Activated naive CD4-positive, alpha-beta T cell treated with anti-CD3 and anti-CD28 coated beads, Interleukin-2, amount 50 U/mL, for 16 hours (primary cell): ENCODE measurements around the gene STEAP1B.
"Not testable (repeated sequence)": the region's sequence is repeated elsewhere in the genome, so short reads cannot be mapped to it uniquely, and the experiment has no call there.

Experiments
- DNase-seq: peaks from one replicate; pipeline ENCODE4 v3.0.0-alpha.2; 2020

Gene STEAP1B

DNA sequence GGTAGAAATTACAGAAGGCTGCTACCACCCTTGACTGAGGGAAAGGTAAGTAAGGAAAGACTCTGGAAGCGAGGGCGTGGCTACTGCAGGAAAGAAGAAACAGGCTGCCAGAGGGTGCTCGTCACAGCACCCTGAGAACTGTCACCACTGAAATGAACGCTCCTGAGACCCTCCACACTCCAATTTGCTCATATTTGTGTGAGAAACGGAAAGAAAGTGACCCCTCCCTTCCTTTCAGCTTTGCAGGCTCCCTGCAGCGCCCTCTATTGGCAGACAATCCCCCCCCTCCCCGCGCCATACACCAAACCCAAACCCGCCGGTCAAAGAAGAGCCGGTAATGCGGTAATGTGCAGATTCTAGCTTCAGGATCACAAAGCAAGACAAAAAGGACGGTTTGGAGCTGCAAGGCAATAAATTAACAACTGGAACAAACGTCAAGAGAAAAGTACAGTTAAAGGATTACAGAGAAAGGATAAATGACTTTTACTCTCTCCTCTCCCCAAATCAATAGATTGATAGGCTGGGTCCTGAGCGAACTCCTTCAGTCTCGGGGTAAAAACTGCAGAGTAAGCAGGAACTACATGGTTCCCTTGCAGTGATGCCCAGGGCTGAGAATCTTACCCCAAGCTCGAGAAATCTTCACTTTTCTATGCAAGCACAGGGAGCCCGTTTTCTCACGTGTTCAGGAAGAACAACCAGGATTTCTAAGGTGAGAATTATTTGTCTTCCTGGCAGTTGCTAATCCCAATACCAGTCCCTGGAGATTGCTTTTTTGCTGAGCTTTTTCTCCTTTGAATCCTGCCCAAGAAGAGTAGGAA lies 47.6 kb downstream of the STEAP1B start:
- no peak for DNase-seq

DNA sequence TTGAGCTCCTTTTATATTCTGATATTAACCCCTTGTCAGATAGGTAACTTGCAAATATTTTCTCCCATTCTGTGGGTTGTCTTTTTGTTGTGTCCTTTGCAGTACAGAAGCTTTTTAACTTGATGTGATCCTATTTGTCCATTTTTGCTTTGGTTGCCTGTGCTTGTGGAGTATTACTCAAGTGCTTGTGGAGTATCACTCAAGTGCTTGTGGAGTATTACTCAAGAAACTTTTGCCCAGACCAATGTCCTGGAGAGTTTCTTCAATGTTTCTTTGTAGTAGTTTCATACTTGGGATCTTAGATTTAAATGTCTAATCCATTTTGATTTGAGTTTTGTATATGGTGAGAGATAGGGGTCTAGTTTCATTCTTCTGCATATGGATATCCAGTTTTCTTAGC lies 50.0 kb downstream of the STEAP1B start:
- not testable (repeated sequence) for DNase-seq

DNA sequence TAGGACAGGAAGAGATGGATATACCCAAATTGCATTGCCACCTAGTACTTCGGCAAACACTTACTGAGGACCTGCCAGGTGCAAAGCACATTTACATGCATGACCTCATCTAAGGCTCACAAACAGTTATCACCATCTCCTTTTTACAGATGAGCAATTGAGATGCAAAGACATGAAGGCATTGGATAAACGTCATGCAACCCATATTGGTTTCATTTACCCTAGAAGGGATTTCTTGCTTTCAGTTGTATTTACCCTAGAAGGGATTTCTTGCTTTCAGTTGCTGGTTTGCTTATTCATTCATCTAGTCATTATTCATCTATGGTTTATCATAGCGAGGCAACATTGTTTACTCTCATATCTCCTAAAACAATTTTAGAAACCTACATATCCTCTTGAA lies 52.2 kb downstream of the STEAP1B start:
- no peak for DNase-seq

- no peak for DNase-seq
Observed at GRCh38 chr7:22447008-22447407, 53.0 kb downstream of the STEAP1B start.

GRCh38 chr7:22445853-22446252 lies 54.1 kb downstream of the STEAP1B start:
- no peak for DNase-seq

- no peak for DNase-seq
Observed at GRCh38 chr7:22445140-22445743, 54.7 kb downstream of the STEAP1B start.

DNA sequence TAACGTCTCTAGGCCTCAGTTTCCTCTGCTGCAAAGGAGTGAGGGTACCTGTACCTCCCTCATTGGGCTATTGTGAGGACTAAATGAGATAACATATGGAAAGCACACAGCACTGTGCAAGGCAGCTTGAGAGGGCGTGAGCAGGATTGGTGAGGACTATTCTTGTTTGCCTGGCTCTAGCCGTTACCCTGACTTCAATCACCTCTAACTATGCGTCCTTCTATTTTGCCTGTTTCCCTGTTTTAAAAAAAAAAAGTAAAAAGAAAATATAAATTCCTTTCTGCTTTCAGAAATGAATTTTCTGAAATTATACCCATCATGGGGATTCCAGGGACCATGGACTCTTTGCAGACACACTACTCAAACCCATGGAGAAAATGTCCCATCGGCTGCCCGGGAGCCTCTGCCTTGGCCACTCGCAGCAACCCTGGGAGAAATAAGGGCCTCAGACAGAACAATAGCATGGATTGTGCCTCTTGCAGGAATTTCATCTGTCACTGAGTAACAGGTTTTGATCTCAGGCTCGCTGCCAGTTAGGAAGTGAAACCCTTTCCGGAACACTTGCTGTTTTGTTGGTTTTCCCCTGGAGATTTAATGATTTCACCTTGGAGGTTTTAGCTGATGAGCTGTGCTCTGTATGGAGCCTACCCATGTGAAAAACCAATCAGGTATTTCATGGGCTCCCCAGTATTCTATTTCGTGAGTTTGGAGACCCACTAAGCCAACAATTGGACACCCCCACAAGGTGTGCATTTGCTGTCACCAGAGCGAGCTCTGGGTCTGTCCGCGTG lies 55.6 kb downstream of the STEAP1B start:
- DNase-seq, result no peak

GRCh38 chr7:22443370-22444180 lies 56.4 kb downstream of the STEAP1B start:
- DNase-seq, result no peak

DNA sequence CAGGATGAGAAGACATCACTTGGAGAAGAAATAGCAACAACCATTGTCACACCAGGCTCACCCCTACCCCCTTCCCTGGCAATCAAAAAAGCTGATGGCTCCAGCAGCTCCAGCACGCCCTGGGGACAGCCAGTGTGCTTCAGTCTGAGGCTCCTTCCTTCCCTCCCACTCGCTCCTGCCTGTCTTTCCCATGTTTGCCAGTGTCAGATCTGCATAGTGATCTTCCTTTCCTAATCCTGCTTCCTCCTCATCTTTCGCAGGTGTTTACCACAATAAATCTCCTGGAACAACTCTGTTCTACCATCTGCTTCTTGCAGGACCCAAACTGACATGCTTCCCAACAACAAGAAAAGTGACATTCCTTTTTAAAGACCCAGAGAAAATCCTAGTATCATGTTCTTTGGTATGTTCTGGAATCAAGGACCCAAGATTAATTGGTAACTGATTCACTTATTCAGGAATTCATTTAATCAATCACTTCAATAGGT lies 57.1 kb downstream of the STEAP1B start:
- DNase-seq, result no peak

DNA sequence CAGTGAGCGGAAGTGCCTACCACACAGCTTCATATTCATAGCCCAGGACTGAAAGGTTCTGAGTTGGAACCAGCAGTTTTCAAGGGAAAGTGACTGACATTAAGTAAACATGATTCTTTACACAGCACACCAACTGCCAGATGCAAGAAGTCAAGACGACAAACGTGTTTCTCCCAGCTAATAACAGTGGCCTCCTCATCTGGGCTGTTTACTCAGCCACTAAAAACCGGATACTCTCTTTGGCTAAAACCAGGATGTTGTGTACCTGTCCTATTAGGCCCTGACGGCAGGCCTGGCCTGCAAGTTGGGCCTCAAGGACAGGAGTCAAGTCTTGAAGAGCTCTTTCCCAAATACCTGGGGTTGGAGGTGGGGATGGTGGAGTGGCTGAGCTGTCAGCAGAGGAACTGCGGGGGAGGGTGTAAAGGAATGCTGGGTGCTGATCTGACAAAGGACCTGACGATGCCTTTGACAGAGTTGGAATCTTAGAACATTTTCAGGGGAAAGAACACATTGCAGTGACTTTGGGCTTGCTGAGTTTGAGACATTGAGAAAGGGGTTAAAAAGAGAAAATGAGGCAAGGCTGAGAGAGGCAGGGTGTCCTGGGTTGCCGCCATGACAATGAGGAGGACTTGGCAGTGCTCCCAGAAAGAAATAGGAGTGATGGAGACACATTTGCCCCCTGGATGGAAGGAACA lies 57.7 kb downstream of the STEAP1B start:
- DNase-seq, result no peak

- DNase-seq, result no peak
Observed at GRCh38 chr7:22441157-22441556, 58.8 kb downstream of the STEAP1B start.

DNA sequence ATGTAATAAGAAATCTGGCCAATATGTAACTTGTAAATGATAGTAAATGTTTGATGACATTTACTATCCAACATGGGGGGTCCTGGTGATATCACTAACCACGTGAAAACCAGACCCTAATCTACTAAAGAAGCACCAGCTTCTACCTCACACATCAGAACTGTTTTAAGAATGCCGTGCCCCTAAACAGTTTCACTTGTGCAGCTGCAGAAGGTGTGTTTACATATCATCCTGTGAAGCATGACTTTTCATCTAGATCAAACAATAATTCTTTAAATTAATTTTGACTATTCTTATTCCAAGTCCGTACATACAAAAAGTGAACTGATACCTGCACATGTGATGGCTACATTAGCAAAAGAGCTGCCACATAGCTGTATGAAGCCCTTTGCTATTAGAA lies 61.0 kb downstream of the STEAP1B start:
- no peak for DNase-seq

DNA sequence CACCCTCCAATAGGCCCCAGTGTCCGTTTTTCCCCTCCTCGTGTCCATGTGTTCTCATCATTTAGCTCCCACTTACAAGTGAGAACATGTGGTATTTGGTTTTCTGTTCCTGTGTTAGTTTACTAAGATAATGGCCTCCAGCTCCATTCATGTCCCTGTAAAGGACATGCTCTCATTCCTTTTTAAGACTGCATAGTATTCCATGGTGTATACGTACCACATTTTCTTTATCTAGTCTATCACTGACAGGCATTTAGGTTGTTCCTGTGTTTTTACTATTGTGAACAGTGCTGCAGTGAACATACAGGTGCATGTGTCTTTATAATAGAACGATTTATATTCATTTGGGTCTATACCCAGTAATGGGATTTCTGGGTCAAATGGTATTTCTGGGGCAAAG lies 63.4 kb downstream of the STEAP1B start:
- not testable (repeated sequence) for DNase-seq

GRCh38 chr7:22435720-22436119 lies 64.3 kb downstream of the STEAP1B start:
- DNase-seq, result no peak

GRCh38 chr7:22435105-22435504 lies 64.9 kb downstream of the STEAP1B start:
- DNase-seq, result no peak

DNA sequence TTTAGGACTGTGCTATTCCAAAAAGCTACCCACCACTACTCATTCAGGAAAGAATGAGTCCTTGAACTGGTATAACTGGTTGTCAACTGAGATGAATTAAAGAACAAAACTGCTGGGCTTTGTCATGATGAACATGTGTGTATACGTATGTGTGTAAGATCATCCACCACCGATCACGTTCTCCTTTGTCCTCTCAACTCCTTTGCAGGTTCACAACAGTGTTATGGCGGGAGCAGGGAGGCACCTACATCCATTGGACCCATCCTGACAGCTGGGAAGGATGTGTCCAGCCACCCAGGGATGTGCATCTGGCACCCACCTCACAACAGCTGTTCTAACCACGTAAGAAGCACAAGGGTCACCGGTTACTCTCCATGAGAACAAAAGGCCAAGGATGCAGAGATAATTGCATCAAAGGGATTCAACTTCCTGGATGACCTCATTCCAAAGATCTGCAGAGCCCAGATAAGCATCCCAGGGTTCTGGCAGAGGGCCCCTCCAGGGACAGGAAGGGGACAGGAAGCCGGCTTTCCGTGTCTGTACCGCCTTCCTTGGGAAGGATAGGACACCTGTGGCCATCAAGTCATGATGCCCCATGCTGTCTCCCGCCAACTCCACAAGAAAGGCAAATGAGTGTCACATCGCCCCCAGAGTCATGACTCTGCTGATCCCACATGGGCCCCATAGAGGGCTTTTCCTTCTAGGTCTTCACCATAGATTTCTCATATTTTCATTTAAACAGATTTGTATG lies 66.1 kb downstream of the STEAP1B start:
- DNase-seq, result no peak

DNA sequence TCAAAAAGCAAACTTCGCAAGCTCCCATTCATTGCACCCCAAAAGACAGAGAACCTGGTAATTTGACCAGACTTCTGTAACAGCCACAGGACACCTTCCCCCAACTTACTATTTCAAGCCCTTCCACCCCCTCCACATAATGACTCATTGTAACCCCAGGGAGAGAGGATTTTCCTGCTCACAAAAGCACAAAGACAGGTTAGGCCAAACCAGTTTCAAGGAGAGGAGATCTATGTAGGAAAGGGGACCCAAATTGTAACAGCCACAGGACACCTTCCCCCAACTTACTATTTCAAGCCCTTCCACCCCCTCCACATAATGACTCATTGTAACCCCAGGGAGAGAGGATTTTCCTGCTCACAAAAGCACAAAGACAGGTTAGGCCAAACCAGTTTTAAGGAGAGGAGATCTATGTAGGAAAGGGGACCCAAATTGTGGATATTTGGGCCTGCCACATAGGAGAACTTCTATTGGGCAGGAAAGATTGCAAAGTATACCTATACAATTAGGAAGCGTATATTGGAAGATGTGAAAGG lies 66.8 kb downstream of the STEAP1B start:
- not testable (repeated sequence) for DNase-seq

GRCh38 chr7:22432203-22432718 lies 67.7 kb downstream of the STEAP1B start:
- no peak for DNase-seq

DNA sequence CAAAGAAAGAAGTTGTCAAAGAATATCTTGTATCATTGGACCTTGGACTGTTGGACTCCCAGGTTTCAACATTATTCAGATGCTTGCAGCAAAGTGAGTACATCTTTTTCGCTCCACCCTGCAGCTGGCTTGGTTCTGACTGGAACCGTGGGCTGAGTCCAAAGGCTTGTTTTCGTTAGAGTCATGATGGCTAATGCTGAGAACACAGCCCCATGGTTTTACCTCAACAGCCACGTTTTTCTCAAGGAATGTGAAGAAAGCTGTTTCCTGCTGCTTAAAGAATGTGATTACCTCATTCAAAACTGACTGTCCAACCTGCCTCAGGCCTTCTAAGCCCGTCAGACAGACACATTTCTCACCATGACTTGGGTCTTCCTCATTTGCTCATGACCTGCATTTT lies 69.5 kb downstream of the STEAP1B start:
- DNase-seq, result no peak

- DNase-seq, result no peak
Observed at GRCh38 chr7:22429386-22429785, 70.6 kb downstream of the STEAP1B start.

GRCh38 chr7:22427855-22428254 lies 72.1 kb downstream of the STEAP1B start:
- DNase-seq, result no peak
